ENCODE results near the gene WDHD1. TPM values are rescaled to one million over a fixed set of nuclear protein-coding genes. Genes with fewer than 3 reads are reported as not detected.

WDHD1 gene
- total RNA-seq = 4.9 and 5.4 TPM in 2 replicates
- 7.4 and 8.4 TPM in 2 replicates for polyA plus RNA-seq

GRCh38 chr14:55026793-55027561, at the start of gene WDHD1, which contains the start of gene SOCS4:
WDHD1 (minus strand) TSS chr14:55027099; CDS start chr14:55026787, 312 bp downstream.
SOCS4 (plus strand) TSS chr14:55027236; CDS start chr14:55043042, 15,806 bp downstream.
- Histone ChIP-seq H3K27ac (peak within 1 kb of the TSS; percentile 47), H3K4me1 (ENCODE audit: low read depth) (peaks cover 31% of the 10 kb centered on the region), H3K9me3 (ENCODE audit: low read depth) (no peaks in the 10 kb centered on the region), H3K36me3 (no peaks in the 10 kb centered on the region), H3K27me3 (no peaks in the 10 kb centered on the region), H3K4me3 (peak within 1 kb of the TSS; percentile 62)
- TF ChIP-seq CTCF (IDR thresholded peaks at IDR 0.05; ENCODE audit: low read depth, low read length) = no peak
- DNase-seq (ENCODE audit: low read depth in 1 of 2, low spot score in 1 of 2) = peak; percentile 94 to 95

GRCh38 chr14:55075628-55076175, 48.8 kb upstream of the WDHD1 start:
- Histone ChIP-seq H3K9me3 (ENCODE audit: low read depth) (no peaks in the 10 kb centered on the region), H3K27ac (no peak overlapping the region), H3K4me3 (no peak overlapping the region), H3K36me3 (no peaks in the 10 kb centered on the region), H3K27me3 (no peaks in the 10 kb centered on the region), H3K4me1 (ENCODE audit: low read depth) (peaks cover 13% of the 10 kb centered on the region)
- TF ChIP-seq CTCF (IDR thresholded peaks at IDR 0.05; ENCODE audit: low read depth, low read length) = no peak
- DNase-seq (ENCODE audit: low read depth in 1 of 2, low spot score in 1 of 2) = no peak

- Histone ChIP-seq H3K36me3 (no peaks in the 10 kb centered on the region), H3K4me3 (no peak overlapping the region), H3K4me1 (ENCODE audit: low read depth) (peaks cover 13% of the 10 kb centered on the region), H3K9me3 (ENCODE audit: low read depth) (no peaks in the 10 kb centered on the region), H3K27ac (no peak overlapping the region), H3K27me3 (no peaks in the 10 kb centered on the region)
- TF ChIP-seq CTCF (IDR thresholded peaks at IDR 0.05; ENCODE audit: low read depth, low read length) = no peak
- peak in 1 of 2 donors; percentile 19 for DNase-seq (ENCODE audit: low read depth in 1 of 2, low spot score in 1 of 2)
Measured at GRCh38 chr14:55074662-55075061, 47.8 kb upstream of the WDHD1 start.

- peaks cover 13% of the 10 kb centered on the region for H3K4me1 ChIP-seq (ENCODE audit: low read depth)
- no peak overlapping the region for H3K4me3 ChIP-seq
- TF ChIP-seq CTCF (IDR thresholded peaks at IDR 0.05; ENCODE audit: low read depth, low read length) = no peak
- no peak overlapping the region for H3K27ac ChIP-seq
- no peaks in the 10 kb centered on the region for H3K27me3 ChIP-seq
- H3K36me3 ChIP-seq = no peaks in the 10 kb centered on the region
- no peaks in the 10 kb centered on the region for H3K9me3 ChIP-seq (ENCODE audit: low read depth)
- peak in 1 of 2 donors; percentile 86 for DNase-seq (ENCODE audit: low read depth in 1 of 2, low spot score in 1 of 2)
Measured at GRCh38 chr14:55073856-55074255, 47.0 kb upstream of the WDHD1 start.

GRCh38 chr14:55071870-55072640, 45.2 kb upstream of the WDHD1 start:
- peak in 1 of 2 donors; percentile 73 for DNase-seq (ENCODE audit: low read depth in 1 of 2, low spot score in 1 of 2)
- Histone ChIP-seq H3K36me3 (no peaks in the 10 kb centered on the region), H3K27me3 (no peaks in the 10 kb centered on the region), H3K27ac (peak overlapping the region; percentile 16), H3K4me1 (ENCODE audit: low read depth) (peaks cover 13% of the 10 kb centered on the region), H3K9me3 (ENCODE audit: low read depth) (no peaks in the 10 kb centered on the region), H3K4me3 (no peak overlapping the region)
- TF ChIP-seq CTCF (IDR thresholded peaks at IDR 0.05; ENCODE audit: low read depth, low read length) = no peak
